Kidney (tissue), 14 donors: ENCODE results near the gene CDK8. TPM values are rescaled to one million over a fixed set of nuclear protein-coding genes. Genes with fewer than 3 reads are reported as not detected.
A peak's percentile ranks its signal among the peaks of the same experiment; 100 is the strongest.

Experiments used
- DNase-seq, 5 donors: peaks; one replicate each; pipeline ENCODE4 v3.0.0-alpha.2; 2013 to 2020
- FAIRE-seq: peaks from 2 replicates; lab custom pipeline; 2012; peaks lifted over from hg19 to GRCh38; lab: Jason Lieb, UNC
- H3K27ac ChIP-seq, 2 donors: one replicate each; pipeline ENCODE4 v1.7.0; 2013; ENCODE audit warnings: low read depth in 2 of 2, low read length in 2 of 2, inconsistent platforms in 1 of 2
- H3K27me3 ChIP-seq: one replicate; pipeline ENCODE4 v1.7.1; 2013; ENCODE audit warnings: low read length, inconsistent platforms; ENCODE audit not compliant: control insufficient read depth, insufficient read depth
- H3K36me3 ChIP-seq, 3 donors: one replicate each; pipeline versions ENCODE4 v1.7.0 to v1.7.1; 2013; ENCODE audit warnings: low read length in 3 of 3, control low read depth in 1 of 3, inconsistent platforms in 1 of 3; ENCODE audit not compliant: insufficient read depth in 3 of 3, control insufficient read depth in 2 of 3
- H3K4me1 ChIP-seq, 3 donors: one replicate each; pipeline versions ENCODE4 v1.7.0 to v1.7.1; 2013; ENCODE audit warnings: low read length in 3 of 3, inconsistent platforms in 1 of 3, low read depth in 1 of 3; ENCODE audit not compliant: control insufficient read depth in 2 of 3, insufficient read depth in 2 of 3
- H3K4me3 ChIP-seq, 3 donors: one replicate each; pipeline versions ENCODE4 v1.7.0 to v1.8.1; 2013; ENCODE audit warnings: low read length in 3 of 3, control low read depth in 1 of 3, inconsistent platforms in 1 of 3
- H3K9ac ChIP-seq, 3 donors: one replicate each; pipeline versions ENCODE4 v1.7.0 to v1.7.1; 2013; ENCODE audit warnings: low read length in 3 of 3, control low read depth in 1 of 3, inconsistent platforms in 1 of 3
- H3K9me3 ChIP-seq, 3 donors: one replicate each; pipeline versions ENCODE4 v1.7.0 to v1.7.1; 2013; ENCODE audit warnings: low read length in 3 of 3, control low read depth in 1 of 3, inconsistent platforms in 1 of 3; ENCODE audit not compliant: control insufficient read depth in 2 of 3, insufficient read depth in 1 of 3
- intact Hi-C: fragments of 100-400 bp; cut with DNase I; formaldehyde crosslinking; loops from one replicate; pipeline ENCODE4 v1.11.1; 2022
- polyA plus RNA-seq: library from polyadenylated mRNA; stranded (reverse); fragments of 350-450 nt; fragmentation: Illumina TruSeq; extraction: RNeasy Lipid Tissue Mini Kit (QIAGEN cat#74804); gene quantifications from one replicate; pipeline ENCODE4 v1.2.3, GENCODE V29; 2014; ENCODE audit warnings: low read depth, low replicate concordance; ENCODE audit not compliant: insufficient read depth
- total RNA-seq: library from RNA; stranded (reverse); fragmentation: NEBNext Ultra II Directional; extraction: Animal tissue kit (Norgen Biotek cat#: 25700); gene quantifications from one replicate; pipeline ENCODE4 v1.2.1, GENCODE V29; 2021
- TF ChIP-seq, protein P1 (sequence below): IDR thresholded peaks from 3 replicates; pipeline ENCODE4 v1.5.1; 2012; ENCODE audit warnings: mild to moderate bottlenecking, moderate library complexity, borderline replicate concordance; ENCODE audit not compliant: insufficient read depth; ENCODE audit errors: extremely low read depth
- donor health status: control.
- donor health status: control.
- donor health status: control.
- donor health status: control.
- donor health status: control.
- donor health status: DM: yes; HTN: yes; CAD: no.
- donor health status: Normal renal cell carcinoma (clear cell type).

The CDK8 gene
- total and polyA plus RNA-seq, 2 donors from 2014 or later = 10.4 to 11.2 TPM

DNA sequence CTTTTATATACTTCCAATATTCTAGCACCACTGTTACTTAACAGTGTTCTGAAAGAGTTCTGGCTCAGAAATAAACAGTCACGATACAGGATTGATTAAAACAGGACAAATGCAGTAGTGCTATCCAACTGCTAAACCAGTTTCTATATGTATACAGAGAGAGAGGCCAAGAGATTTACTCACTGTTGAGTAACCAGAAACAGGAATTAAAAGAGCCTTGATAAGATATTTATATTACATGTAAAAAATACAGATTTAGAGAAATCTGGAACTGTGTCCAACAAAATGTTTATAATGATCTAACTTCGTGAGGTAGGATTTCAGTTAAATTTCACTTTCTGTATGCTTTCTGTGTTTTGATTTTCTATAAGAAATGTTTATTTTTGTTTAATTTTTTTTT is 116.6 kb downstream of the CDK8 start:
- Histone ChIP-seq H3K4me1 (no peaks in the 10 kb centered on the region), H3K9ac (no peak overlapping the region), H3K27me3 (no peaks in the 10 kb centered on the region), H3K9me3 (no peaks in the 10 kb centered on the region), H3K4me3 (no peak overlapping the region), H3K36me3 (no peaks in the 10 kb centered on the region), H3K27ac (no peak overlapping the region)
- intact Hi-C loops = no loop called here
- no peak for DNase-seq
- TF ChIP-seq, protein P1, sequence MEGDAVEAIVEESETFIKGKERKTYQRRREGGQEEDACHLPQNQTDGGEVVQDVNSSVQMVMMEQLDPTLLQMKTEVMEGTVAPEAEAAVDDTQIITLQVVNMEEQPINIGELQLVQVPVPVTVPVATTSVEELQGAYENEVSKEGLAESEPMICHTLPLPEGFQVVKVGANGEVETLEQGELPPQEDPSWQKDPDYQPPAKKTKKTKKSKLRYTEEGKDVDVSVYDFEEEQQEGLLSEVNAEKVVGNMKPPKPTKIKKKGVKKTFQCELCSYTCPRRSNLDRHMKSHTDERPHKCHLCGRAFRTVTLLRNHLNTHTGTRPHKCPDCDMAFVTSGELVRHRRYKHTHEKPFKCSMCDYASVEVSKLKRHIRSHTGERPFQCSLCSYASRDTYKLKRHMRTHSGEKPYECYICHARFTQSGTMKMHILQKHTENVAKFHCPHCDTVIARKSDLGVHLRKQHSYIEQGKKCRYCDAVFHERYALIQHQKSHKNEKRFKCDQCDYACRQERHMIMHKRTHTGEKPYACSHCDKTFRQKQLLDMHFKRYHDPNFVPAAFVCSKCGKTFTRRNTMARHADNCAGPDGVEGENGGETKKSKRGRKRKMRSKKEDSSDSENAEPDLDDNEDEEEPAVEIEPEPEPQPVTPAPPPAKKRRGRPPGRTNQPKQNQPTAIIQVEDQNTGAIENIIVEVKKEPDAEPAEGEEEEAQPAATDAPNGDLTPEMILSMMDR = no peak
- no peak for FAIRE-seq

DNA sequence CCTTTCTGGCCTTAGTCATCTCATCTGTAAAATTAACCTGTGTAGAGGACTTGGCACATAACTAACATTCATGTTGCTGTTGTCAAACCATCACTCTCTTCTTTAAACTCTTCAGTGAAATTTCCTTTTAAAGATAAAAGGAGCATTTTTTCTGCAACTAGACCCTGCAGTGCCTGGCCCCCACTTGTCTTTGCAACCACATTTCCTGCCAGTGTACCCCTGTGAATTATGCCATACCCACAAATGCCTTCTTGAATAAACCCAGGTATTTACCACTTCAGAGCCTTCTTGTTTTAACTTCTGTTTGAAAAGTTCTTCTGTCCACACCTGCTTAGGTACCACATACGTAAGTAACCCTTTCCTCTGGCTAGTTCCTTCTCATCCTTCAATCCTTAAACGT is 118.8 kb downstream of the CDK8 start:
- no peaks in the 10 kb centered on the region for H3K27me3 ChIP-seq
- TF ChIP-seq, protein P1 = no peak
- no peak overlapping the region for H3K27ac ChIP-seq
- H3K9me3 ChIP-seq = no peaks in the 10 kb centered on the region
- H3K36me3 ChIP-seq = no peaks in the 10 kb centered on the region
- no peak overlapping the region for H3K4me3 ChIP-seq
- H3K9ac ChIP-seq = no peak overlapping the region
- intact Hi-C loops = no loop called here
- DNase-seq = no peak
- H3K4me1 ChIP-seq = no peaks in the 10 kb centered on the region
- no peak for FAIRE-seq

DNA sequence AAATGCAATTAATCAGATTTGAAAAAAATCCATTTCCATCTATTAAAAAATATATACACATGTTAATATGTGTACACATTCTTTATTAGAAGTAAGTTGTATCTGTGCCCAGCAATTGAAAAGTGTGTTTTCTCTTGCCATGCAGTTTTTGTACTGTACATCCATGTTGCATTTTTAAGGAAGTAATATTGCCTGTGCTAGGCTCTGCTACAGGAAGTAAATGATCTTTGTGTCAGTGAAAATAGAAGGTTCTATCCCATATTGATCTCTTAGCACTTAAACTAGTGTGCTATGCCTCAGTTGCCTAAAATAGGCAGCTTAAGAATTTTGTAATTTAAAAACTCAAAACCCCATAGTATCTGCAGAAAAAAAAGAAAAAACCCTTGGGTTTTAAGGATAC is 122.5 kb downstream of the CDK8 start:
- TF ChIP-seq, protein P1 = no peak
- H3K9ac ChIP-seq = no peak overlapping the region
- no peak overlapping the region for H3K27ac ChIP-seq
- no peaks in the 10 kb centered on the region for H3K4me1 ChIP-seq
- no peaks in the 10 kb centered on the region for H3K9me3 ChIP-seq
- H3K4me3 ChIP-seq = no peak overlapping the region
- DNase-seq (no peak), FAIRE-seq (no peak)
- no peaks in the 10 kb centered on the region for H3K36me3 ChIP-seq
- intact Hi-C loops = no loop called here
- H3K27me3 ChIP-seq = no peaks in the 10 kb centered on the region

DNA sequence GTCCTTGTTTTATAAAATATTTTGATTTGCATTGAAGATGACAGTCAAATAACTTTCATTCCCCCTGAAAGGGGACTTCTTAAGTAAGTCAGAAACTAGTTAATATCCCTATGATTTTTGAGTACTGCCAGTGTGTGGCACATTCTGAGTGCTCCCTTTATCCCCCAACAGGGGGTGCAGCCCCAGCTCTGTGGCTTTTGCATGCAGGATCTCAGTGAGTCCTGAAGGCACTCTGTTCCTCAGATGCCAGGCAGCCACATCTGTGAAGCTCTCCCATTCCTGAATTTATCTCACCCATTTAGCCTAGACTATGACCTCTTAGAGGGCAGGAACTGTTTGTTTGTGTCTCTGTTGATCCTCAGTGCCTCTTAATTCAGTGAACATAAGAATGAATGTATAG is 123.1 kb downstream of the CDK8 start:
- TF ChIP-seq, protein P1 = peak; percentile 5
- Histone ChIP-seq H3K9ac (no peak overlapping the region), H3K4me1 (no peaks in the 10 kb centered on the region), H3K36me3 (no peaks in the 10 kb centered on the region), H3K27ac (no peak overlapping the region), H3K27me3 (no peaks in the 10 kb centered on the region), H3K9me3 (no peaks in the 10 kb centered on the region), H3K4me3 (no peak overlapping the region)
- no peak for DNase-seq
- no peak for FAIRE-seq
- intact Hi-C loops = no loop called here
